Erythroblast (primary cell): ENCODE results near the gene RPGRIP1L.

Experiments
- DNase-seq, 2 experiments: peaks; one replicate each; lab custom pipeline; 2025; lab: John Stamatoyannopoulos, UW
- GATA1 ChIP-seq: IDR thresholded peaks from 2 replicates; pipeline ENCODE4 v1.6.1; 2011; ENCODE audit warnings: low read depth, mild to moderate bottlenecking, control low read depth, low read length, moderate library complexity
- POLR2A ChIP-seq: IDR thresholded peaks from 2 replicates; pipeline ENCODE4 v1.6.1; 2011; ENCODE audit warnings: mild to moderate bottlenecking, low read length

The RPGRIP1L gene

DNA sequence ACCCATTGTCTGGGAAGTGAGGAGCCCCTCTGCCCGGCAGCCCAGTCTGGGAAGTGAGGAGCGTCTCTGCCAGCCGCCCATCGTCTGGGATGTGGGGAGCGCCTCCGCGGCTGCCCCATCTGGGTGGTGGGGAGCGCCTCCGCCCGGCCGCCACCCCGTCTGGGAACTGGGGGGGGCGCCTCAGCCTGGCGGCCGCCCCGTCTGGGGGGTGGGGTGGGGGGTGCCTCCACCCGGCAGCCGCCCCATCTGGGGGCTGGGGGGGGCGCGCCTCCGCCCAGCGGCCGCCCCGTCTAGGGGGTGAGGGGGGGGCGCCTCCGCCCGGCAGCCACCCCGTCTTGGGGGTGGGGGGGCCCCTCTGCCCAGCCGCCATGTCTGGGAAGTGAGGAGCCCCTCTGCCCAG is 78.4 kb downstream of the RPGRIP1L start:
- TF ChIP-seq POLR2A (no peak), GATA1 (no peak)

DNA sequence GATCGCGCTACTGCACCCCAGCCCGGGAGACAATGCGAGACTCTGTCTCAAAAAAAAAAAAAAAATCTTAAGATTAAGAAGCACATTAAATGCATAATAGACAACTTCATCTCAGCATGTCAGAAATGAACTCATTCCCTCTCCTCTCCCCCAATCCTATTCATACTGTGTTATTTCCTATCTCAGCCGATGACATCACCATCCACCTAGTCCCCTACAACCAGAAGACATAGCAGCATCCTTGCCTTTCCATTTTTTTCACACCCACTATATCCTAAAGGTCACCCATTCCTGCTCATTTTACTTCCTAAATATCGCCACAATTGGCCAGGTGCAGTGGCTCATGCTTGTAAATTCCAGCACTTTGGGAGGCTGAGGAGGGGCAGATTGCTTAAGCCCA is 81.3 kb downstream of the RPGRIP1L start:
- no peak for DNase-seq
- TF ChIP-seq POLR2A: no peak
- no peak for TF ChIP-seq GATA1

More for the DNA sequence above, 78.4 kb downstream of the RPGRIP1L start:
- DNase-seq: no peak

DNA sequence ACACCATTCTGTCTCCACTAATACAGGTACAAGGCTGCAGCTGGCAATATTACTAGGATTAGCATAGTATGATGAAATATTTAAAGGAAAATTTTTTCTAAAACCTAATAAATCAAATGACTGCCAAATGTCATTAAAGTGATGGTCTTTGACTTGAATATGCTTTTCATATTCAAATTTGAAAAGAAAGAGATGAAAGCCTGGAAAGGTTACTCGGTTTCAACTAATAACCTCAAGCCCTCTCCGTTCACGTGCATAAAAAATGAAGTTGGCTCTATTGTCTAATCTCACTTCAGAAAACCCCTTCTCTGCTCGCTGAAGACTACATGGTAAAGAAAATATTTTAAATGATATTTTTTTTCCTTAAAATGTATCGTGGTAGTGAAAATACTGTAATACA is 83.2 kb downstream of the RPGRIP1L start:
- TF ChIP-seq GATA1 (no peak), POLR2A (no peak)
- no peak for DNase-seq

DNA sequence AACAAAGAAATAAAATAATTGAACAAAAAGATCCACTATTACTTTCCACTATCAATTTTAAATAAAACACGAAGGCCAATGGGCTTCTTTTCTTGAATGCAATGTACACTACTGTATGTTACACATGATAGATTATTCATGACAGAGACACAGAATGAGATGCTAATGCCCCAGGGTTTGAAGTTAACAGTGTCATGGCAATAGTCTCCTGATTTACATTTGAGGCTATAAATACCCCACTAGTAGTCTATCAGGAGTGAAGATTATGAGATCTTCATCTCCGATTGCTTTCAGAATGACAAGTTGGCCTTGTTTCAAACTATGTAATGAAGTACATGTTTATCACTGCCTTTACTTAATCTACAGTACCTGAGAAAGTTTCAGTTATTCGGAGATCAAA is 84.4 kb downstream of the RPGRIP1L start:
- no peak for DNase-seq
- TF ChIP-seq GATA1 (no peak), POLR2A (no peak)

DNA sequence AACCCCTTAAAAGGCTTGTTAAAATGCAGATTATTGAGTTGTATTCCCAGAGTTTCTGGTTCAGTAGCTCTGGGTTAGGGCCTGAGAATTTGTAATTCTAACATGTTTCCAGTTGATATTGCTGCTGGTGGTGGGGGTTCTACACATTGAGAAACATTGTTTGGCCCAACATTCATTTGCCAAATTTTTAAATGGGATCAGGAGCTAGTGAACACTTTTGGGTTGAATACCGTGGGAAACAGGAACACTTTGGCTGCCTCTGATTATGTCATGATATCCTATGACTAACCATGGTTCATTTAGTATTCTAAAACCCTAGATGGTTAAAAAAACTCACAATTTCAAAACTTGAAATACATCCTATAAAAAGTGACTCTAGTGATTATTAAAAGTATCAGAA is 89.3 kb downstream of the RPGRIP1L start:
- TF ChIP-seq GATA1 (no peak), POLR2A (no peak)
- DNase-seq: no peak

DNA sequence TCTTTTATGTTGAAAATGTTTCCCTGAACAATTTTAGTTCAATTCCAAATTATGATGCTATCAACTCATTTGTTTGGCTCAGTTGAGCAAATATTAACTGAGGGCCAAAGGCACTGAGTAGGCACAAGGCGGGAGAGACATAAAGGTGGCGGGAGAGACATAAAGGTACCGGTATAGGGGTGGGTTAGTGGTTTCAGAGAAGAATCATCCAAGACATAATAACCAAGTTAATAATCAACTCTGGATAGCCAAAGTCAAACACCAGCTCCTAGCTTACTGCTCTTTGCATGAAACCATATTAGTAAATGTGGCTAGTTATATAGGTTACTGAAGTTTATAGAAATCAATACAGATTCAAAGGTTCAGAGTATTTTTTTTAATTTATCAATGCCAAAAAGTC is 91.7 kb downstream of the RPGRIP1L start:
- no peak for DNase-seq
- TF ChIP-seq GATA1: no peak
- TF ChIP-seq POLR2A: no peak

DNA sequence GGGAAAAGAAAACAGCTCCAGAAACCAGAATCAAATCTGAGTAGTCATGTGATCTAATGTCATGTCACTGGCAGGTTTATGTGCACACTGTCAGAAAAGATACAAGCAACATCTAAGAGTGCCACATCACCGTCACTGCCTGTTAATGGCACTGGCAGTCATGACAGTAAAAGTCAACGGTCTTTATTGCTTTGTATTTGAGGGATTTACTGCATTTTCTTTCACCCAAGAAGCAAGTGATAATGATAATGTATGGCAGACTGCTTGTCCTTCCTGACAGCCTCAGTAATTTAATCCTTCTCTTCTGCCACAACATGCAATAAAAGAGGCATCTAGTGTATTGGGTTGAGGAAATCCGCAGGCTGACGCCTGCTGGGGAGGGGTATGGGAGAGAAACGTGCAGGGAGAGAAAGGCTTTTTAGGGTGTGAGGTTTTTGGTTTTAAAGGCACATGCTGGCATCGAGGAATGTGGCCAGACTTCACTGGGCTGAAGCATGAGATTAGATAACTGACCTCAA is 92.4 kb downstream of the RPGRIP1L start:
- no peak for DNase-seq
- no peak for TF ChIP-seq POLR2A
- no peak for TF ChIP-seq GATA1

DNA sequence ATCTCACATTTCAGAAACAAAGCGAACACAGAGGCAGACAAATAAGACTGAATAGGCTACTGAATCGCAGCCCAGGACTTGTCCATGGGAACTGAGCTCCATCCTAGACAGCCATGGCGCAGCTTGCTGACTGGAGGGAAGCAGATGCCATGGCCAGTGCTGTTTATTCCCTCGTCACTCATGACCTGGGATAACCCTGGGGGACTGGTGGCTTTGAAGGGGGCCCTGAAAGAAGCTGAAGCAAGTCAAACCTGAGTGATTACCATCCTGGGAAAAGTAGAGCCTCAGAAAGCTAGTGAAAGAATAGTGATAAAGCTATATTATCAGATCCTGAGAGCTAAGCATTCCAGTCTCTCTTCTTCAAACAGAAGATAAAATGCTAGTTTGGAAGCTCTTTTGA is 94.1 kb downstream of the RPGRIP1L start:
- TF ChIP-seq POLR2A (no peak), GATA1 (no peak)

DNA sequence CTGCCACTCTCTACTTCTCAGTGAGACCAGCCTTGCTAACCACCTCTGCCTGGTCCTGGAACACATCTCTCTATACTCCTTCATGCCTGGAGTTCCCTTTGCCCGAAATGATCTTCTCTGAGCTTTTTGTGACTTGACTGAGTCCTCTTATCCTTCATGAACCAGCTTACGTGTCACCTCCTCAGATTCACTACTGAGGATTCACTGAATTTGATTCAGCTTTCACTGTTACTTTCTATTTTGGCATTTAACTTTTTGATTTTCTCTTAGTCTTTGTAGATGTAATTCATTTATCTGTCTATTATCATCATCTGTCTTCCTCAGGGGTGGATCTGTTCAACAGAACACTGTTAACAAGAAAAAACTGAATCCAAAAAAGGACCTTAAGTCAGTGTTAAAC is 95.6 kb downstream of the RPGRIP1L start:
- TF ChIP-seq POLR2A (no peak), GATA1 (no peak)
- no peak for DNase-seq

More for the DNA sequence above, 94.1 kb downstream of the RPGRIP1L start:
- DNase-seq: no peak

DNA sequence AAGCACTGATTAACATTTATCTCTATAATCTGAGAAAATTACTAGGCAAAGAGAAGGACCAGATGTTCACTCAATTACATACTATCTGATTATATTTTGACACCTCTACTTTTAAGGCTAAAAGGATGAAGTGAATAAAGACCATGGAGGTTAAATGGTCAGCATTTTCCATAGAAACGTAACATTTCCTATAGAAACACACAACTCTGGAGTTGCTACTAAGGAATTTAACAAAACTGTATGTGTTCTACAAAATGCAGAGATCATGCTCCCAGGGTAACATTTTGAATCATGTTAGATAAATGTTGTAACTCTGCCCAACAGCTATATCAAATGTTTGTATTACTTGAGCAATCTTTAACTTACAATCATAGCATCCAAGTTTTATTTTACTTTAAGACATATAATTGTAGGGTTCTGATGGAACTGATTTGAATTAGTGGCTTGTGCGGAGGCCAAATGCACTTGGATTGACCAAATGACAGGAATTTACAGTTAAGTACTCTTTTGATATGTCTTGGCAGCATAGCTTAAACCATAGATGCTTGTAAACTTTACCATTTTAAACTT is 97.7 kb downstream of the RPGRIP1L start:
- no peak for DNase-seq
- no peak for TF ChIP-seq GATA1
- TF ChIP-seq POLR2A: no peak

DNA sequence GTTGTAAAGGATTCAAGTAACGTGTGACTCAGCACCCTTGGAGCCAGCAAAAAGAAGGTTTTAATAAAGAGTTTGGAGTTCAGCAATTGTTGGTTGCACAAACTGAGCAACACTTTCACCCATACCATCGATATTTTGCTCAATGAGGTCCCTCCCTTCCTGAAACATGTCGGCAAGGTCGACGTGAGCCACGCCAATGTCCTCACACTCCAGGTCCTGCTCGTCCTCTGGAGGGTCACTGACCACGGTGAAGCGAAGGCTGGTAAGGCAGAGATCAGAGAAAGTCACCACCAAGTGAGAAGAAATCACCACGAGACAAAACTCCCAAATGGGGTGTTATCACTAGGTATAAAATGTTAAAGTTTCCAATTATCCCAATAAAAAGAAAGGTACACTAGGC is 98.3 kb downstream of the RPGRIP1L start:
- TF ChIP-seq POLR2A (no peak), GATA1 (no peak)
- no peak for DNase-seq

DNA sequence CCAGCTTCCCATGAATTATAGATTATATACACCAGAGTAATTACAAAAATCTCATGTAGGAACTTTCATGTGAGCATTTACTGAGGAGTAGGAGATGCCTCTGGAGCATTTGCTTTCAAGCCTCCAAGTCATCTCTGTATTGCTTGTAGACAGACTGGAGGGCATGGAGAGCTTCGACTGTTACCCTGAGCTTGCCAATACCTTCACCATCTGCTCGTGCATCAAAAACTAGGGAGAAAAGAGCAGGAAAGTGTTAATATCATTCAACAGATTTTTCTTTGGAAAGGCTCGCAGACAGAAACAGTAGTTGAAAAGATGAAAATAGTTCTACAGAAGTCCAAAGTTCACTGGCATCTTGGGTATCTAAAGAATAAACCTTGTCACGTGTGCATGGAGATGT is 101.7 kb downstream of the RPGRIP1L start:
- TF ChIP-seq POLR2A (no peak), GATA1 (no peak)
- DNase-seq: no peak

DNA sequence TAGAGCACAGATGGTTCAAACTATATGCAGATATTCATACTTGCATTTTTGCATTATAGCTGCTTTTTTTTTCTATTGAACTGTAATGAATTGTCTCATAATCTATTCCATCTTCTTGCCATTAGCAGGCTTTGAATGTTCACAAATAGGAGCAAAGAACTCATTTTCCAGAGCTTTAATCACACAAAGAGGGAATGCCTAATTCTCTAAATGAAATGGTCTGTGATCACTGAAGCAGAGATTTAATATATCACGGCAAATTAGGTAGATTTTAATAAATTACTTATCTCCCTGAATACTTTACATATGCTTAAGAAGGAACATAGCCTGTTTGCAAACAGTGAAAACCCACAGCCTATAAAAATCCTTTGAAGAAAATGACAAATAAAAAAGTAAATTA is 103.0 kb downstream of the RPGRIP1L start:
- no peak for DNase-seq
- TF ChIP-seq POLR2A (no peak), GATA1 (no peak)

DNA sequence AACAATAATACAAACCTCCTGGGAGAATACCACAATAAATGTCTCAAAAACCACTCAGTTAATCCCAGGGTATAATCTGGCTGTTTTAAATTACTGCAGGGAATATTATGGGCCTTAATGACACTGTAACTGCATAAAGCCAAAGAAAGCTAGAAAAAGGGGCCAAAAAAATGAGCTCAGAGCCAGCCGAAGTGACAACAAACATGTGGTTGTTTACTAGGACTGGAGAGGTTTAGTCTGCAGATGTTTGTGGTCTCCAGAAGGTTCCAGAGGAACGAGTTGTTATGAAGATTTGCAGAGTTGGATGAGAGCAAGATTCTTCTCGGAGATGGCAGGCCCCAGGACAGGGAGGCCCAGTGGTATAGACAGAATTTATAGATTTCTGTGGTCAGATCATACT is 103.5 kb downstream of the RPGRIP1L start:
- no peak for TF ChIP-seq GATA1
- no peak for TF ChIP-seq POLR2A
- no peak for DNase-seq

DNA sequence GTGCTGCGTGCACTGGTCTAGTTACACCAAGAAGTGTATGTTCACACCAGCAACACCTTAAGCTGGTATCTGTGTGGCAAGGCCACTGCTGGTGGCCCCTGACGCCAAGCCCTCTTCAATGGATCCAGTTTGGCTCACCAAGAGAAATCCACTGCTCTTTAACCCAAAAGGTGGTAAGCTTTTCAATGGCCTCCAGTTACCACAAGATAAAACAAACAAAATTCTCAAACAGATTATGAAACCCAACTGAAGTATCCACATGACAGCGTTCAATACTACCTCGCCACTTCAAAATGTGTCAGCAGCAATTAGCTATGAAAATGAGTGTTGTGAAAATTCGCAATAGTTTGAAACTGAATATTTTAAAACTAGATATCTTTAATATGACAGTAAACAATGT is 104.1 kb downstream of the RPGRIP1L start:
- TF ChIP-seq POLR2A: no peak
- TF ChIP-seq GATA1: no peak
- DNase-seq: no peak
